Activated gamma-delta T cell treated with anti-CD3 and anti-CD28 coated beads, Interleukin-2, amount 50 U/mL, for 16 hours (primary cell): Measurements from ENCODE around the gene KLF12.
A peak's percentile ranks its signal among the peaks of the same experiment; 100 is the strongest.

ENCODE experiments used
- DNase-seq: peaks from one replicate; pipeline ENCODE4 v3.0.0-alpha.2; 2020; ENCODE audit warnings: low read depth

The KLF12 gene

DNA sequence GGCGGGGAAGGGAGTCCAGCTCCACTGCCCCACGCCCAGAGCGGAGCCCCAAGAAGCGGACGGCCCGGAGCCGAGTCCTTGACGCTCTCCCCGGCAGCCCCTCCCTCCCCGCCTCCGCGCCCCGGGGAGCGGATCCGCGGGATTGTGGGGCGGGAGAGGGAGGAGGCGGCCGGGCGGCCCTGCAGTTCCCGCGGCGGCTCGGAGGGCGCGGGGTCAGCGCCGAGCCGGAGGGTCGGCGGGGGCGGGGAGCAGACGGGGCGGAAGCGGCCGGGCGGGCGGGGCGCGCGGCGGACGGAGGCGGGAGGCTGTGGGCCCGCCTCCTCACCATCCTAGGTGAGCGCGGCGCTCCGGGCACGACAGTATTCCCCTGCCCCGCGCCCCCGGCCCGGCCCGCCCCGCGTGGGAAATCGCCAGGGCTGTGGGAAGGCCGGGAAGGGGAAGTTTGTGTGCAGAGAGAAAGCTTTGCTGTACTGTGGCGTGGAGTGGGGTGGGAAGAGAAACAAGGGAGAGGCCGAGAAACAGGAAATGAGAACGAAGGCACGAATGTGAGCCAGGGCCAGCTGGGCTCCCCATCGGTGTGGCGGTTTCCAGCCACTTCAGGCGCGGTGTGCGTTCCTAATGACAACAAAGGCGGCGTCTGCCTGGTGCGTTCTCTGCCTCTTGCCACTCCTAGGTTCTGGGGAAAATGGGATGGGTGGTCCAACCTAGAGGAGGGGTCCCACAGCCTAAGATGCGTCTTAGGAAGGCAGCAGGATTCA is 1.3 kb upstream of the KLF12 start:
- DNase-seq, result peak; percentile 48

- DNase-seq, result peak; percentile 55
Measured at GRCh38 chr13:74134777-74135325, 647 bp upstream of the KLF12 start.

- DNase-seq, result peak; percentile 89
Measured at GRCh38 chr13:74133657-74134201, 475 bp downstream of the KLF12 start.

DNA sequence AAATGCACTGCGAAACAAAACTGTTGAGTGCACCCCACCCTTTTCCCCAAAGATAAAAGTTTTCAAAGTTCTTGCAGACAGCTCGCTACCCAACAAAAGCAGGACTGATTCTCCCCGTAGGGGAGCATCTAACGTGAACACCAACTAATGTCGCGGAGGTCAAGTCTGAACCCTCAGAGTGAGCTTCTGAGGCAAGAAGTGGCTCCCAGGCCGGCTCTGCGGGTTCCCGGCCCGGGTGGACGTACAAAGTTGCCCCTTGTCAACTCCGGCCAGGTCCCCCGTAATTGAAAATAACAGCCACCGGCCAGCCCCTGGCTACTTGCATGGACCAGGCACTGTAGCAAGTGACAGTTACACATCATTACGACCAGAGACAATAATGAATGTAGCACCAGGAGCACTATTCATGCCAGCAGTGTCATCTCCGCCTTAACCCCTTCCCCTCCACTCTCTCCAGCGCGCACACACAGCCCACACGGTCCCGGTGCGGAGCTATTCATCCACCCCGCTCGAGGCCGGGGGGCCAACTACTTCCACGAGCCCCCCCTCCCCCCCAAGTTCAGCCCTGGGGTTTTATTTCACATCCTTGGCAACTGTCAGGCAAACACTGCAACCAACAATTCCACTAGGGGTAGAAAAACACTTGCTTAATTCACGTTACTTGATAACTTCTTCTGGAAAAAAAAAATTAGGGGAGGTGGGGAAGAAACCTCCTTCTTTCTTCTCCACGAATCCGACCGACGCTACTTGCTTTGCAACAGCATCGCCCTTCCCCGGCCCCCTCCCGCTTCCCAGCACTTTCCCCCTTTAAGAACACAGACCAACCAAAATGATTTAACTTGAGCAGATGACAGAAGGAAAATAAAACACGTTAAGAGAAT is 1.2 kb downstream of the KLF12 start:
- DNase-seq, result peak; percentile 23

GRCh38 chr13:74132152-74132775 is 1.9 kb downstream of the KLF12 start:
- DNase-seq, result peak; percentile 5

- DNase-seq, result no peak
Measured at GRCh38 chr13:74131227-74131626, 3.0 kb downstream of the KLF12 start.

- DNase-seq, result peak; percentile 4
Measured at GRCh38 chr13:74129500-74130191, 4.6 kb downstream of the KLF12 start.

- DNase-seq, result no peak
Measured at GRCh38 chr13:74128156-74128767, 5.9 kb downstream of the KLF12 start.

DNA sequence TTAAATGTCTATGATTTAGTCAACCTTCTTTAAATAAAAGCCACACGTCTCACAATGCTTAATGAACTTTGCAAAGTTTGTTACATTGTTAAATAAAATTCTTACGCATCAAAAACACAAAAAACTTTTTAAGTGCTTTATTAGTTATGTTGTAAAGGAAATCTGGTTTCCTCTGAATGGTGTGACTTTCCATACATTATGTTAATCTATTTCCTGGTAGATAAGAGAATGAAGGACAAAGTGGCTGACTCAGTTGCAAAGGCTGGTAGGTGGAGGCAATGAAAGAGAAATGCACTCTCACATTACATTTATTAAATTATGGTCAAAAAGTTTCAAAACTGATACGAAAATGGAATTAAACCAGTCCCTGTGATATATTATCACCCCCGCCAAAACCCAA is 15.9 kb downstream of the KLF12 start:
- DNase-seq, result no peak

DNA sequence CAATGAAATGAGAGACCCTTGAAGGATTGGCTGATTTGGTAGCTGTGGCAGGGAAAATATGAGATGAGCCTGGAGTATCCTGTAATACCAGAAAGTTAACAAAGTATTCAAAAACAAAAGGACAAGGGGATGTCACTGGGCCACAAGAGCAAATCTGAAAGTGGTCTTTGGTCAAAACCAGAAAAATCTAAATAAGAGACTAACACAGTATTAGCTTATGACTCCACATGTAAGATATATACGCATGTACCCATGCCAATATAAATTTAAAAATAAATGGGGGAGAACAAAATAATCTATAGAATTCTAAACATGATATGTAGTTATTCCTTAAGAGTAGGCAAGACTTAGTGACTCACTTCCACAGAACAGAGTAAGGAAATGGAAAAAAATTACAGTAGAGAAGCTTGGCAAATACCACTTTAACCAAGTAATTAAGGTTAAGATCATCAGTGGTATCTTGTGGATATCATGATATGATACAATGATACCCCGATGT is 16.9 kb downstream of the KLF12 start:
- DNase-seq, result no peak

DNA sequence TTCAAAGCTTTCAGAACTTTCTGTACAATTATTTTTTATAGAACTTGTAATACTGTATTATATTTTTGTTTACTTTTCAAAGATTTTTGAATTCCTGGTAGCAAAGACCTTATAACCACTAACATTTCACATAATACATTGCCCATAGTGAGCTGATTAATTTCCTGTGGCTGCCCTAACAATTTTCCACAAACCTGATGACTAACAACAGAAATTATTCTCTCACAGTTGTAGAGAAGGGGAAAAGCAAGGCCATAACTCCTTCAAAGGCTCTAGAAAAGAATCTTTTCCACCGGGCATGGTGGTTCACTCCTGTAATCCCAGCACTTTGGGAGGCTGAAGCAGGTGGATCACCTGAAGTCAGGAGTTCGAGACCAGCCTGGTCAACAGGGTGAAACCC is 19.1 kb downstream of the KLF12 start:
- DNase-seq, result no peak

- DNase-seq, result no peak
Measured at GRCh38 chr13:74114641-74115040, 19.6 kb downstream of the KLF12 start.

DNA sequence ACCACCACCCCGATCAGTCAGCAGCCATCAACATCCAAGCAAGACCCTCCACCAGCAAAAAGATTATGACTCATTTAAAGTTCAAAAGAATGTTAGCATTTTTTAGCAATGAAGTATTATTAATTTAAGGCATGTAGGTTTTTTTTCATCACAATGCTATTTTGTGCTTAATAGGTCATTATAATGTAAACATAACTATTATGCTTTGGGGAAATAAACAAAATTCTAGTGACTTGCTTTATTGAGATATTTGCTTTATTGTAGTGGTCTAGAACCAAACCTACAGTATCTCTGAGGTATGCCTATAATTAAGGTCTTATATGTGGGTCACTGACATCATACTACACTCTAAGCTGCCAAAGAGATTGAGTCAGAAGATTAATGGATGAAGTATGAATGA is 20.0 kb downstream of the KLF12 start:
- DNase-seq, result no peak

- DNase-seq, result no peak
Measured at GRCh38 chr13:74111901-74112824, 22.0 kb downstream of the KLF12 start.

GRCh38 chr13:74111399-74111798 is 22.8 kb downstream of the KLF12 start:
- no peak for DNase-seq

GRCh38 chr13:74110053-74110452 is 24.2 kb downstream of the KLF12 start:
- DNase-seq, result no peak

- no peak for DNase-seq
Measured at GRCh38 chr13:74107598-74107997, 26.6 kb downstream of the KLF12 start.

GRCh38 chr13:74105871-74106270 is 28.3 kb downstream of the KLF12 start:
- DNase-seq, result no peak

DNA sequence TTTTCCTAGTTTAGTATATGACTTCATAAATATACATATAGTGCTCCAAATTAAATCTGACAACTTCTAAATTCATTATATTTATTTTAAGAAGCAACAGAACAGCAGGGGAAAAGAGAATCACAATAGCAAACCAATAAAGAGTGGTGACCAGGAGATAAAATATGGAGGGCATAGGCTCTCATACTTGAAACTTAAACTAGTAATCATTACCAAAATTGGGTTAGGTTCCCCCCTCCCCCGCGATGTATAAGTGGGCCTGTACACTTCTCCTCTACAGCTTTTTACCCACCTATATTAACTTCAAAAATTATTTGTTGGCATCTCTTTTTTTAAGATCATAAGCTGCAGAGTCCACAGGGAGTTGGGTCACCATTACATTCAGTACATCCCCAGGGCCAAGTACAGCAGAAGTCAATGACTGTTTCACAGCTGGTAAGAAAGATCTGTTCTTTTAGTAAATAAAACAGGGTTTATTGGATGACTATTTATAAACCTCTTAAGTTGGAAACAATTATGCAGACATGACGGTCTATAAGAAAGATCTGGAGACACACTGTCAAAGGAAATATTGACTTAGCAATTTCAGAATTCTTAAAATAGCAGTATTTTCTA is 29.4 kb downstream of the KLF12 start:
- DNase-seq, result no peak
